ENCODE results near the gene SP1.
"Not testable (repeated sequence)": the region's sequence is repeated elsewhere in the genome, so short reads cannot be mapped to it uniquely, and the experiment has no call there.

SP1 gene

DNA sequence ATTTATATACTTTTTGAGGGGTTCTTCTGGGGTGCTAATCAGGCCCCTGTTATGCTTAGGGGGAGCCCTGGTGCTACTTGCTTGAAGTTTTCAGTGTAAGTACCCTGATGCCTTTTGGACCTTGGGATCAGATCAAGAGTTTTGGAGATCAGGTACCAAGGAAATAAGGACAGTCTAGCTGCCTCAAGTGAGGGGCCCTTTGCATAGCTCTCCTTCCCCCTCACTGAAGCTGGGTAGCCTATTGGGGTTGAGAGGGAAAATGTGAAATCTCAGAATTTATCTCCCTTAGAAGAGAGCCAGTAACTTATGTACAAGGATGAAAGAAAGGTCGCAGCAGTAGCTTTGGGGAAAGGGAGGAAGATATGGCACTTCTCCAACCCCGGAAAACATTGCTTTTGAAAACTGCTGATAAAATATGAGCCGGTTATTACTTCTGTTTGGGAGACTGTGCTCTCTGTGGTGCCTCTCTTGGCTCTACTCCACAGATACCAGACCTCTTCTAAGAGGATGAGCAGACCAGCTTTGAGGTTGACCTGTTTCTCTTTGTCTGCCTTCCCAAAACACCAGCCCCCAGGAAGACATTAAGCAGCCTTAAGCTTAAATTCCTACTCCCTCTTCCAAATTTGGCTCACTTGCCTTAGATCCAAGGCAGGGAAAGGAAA, 34.9 kb downstream of the SP1 start:
- DNase-seq: no peak

- DNase-seq: not testable (repeated sequence)
Observed at GRCh38 chr12:53415752-53416389, 35.9 kb downstream of the SP1 start.

- DNase-seq: not testable (repeated sequence)
Observed at GRCh38 chr12:53417291-53417816, 37.4 kb downstream of the SP1 start.

- no peak for DNase-seq
Observed at GRCh38 chr12:53418221-53418620, 38.2 kb downstream of the SP1 start.

DNA sequence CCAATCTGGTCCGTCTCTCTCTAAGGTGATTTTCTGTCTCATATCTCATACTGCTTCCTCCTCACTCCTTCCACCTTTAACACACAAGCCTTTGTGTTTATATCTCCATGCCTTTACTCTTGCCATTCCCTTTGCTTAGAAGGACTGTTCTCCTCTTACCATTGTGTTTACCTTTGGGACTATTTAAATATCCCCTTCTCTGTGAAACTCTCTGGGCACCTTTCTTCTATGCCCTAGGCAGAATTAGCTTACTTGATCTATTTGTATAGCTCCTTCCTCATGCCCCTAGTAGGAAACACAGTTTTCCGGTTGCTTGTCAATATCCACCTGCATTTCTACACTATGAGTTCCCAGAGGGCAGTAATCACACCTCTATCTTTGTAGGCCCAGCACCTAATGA, 39.8 kb downstream of the SP1 start:
- no peak for DNase-seq

DNA sequence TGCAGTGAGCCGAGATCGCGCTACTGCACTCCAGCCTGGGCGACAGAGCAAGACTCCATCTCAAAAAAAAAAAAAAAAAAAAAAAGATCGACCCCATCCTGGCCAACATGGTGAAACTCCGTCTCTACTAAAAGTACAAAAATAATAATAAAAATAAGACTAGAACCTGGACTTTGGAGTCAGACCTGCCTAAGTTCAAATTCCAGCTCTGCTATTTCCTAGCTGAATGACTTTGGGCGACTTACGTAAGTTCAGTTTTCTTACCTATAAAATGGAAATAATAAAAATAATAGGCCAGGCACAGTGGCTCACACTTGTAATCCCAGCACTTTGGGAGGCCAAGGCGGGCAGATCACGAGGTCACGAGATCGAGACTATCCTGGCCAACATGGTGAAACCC, 42.3 kb downstream of the SP1 start:
- not testable (repeated sequence) for DNase-seq

DNA sequence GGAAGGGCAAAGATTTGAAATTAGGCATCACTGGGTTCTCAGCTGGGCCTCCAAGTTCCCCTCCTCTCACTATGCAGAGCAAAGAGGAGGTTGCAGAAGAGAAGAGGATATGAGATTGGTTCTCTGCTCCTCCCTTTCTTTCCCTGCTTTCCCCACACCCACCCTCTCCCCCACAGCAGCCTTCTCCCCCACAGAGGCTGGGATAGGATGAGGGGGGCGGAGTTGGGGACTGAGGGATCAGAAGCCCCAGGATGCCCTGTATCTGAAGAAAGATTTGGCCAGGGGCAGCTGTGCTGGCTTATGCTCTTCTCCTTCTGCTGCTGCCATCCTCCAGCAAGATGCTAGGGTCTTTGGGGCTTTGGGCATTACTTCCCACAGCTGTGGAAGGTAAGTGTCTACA, 43.6 kb downstream of the SP1 start, which contains the start of gene AMHR2:
Gene AMHR2 (plus strand): TSS at position 259 of the 400 bp plus-strand sequence. CDS start 80 bp downstream, at position 339.
- no peak for DNase-seq

DNA sequence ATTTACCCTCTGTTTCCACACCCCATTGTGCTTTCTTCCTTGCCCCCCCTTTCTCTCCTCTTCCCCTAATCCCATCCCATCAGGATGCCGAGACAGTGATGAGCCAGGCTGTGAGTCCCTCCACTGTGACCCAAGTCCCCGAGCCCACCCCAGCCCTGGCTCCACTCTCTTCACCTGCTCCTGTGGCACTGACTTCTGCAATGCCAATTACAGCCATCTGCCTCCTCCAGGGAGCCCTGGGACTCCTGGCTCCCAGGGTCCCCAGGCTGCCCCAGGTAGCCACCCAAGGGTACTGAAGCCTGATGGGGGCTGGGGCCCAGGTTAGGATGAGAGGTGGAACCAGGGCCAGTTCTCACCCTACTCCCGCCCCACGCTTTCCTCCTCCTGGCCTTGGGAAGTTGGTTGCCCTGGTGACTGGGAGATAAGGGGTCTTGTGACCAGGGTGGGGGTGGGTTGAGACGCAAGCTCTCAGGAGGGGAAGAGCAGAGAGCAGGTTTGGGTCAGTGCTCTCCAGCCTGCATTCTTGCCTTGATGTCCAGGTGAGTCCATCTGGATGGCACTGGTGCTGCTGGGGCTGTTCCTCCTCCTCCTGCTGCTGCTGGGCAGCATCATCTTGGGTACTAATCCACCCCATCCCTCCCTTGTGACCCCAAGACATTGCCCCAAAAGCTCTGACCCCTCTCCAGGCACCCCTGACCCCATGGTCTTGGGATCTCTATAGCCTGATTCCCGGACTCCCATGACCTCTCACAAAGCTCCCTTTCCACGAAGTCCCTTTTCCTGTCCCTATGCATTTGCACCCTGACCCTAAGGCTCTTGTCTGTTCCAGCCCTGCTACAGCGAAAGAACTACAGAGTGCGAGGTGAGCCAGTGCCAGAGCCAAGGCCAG, 44.9 kb downstream of the SP1 start:
- DNase-seq: no peak

DNA sequence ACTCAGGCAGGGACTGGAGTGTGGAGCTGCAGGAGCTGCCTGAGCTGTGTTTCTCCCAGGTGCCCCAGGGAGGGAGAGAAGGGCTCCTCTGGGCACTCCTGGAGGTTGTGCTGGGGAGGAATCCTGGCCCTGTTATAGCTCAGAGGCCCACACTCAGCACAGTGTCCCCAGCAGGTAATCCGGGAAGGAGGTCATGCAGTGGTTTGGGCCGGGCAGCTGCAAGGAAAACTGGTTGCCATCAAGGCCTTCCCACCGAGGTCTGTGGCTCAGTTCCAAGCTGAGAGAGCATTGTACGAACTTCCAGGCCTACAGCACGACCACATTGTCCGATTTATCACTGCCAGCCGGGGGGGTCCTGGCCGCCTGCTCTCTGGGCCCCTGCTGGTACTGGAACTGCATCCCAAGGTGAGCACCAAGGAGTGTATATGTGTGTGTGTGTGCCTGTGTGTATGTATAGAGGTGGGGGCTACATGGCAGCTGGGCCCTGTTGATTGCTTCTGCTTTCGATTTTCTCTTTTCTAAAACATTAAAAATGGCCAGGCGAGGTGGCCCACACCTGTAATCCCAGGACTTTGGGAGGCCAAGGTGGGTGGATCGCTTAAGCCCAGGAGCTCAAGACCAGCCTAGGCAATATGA, 45.7 kb downstream of the SP1 start:
- DNase-seq: no peak

- no peak for DNase-seq
Observed at GRCh38 chr12:53427905-53428594, 48.1 kb downstream of the SP1 start.

- no peak for DNase-seq
Observed at GRCh38 chr12:53428741-53429140, 48.8 kb downstream of the SP1 start.

GRCh38 chr12:53430116-53430515, 50.1 kb downstream of the SP1 start:
- no peak for DNase-seq

DNA sequence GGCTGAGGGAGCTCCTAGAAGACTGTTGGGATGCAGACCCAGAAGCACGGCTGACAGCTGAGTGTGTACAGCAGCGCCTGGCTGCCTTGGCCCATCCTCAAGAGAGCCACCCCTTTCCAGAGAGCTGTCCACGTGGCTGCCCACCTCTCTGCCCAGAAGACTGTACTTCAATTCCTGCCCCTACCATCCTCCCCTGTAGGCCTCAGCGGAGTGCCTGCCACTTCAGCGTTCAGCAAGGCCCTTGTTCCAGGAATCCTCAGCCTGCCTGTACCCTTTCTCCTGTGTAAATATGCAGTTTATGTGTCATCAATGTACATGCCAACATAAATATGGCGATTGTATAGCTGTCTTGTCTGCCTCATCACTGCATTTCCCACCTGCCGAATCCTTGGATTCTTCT, 51.2 kb downstream of the SP1 start:
- no peak for DNase-seq

- DNase-seq: not testable (repeated sequence)
Observed at GRCh38 chr12:53435326-53435725, 55.4 kb downstream of the SP1 start.

DNA sequence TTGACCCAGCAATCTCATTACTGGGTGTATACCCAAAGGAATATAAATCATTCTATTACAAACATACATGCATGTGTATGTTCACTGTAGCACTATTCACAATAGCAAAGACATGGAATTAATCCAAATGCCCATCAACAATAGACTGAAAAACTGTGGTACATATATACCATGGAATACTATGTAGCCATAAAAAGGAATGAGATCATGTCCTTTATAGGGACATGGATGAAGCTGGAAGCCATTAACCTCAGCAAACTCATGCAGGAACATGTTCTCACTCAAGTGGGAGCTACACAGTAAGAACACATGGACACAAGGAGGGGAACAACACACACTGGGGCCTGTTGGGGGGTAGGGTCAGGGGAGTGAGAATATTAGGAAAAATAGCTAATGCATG, 59.6 kb downstream of the SP1 start:
- DNase-seq: not testable (repeated sequence)

- peak; percentile 98 to 100 for DNase-seq
Observed at GRCh38 chr12:53441040-53441833, 61.3 kb downstream of the SP1 start, which contains the start of gene PRR13. Gene PRR13, plus strand, starts transcription at chr12:53441734. Its CDS starts 981 bp downstream, at chr12:53442715.

DNA sequence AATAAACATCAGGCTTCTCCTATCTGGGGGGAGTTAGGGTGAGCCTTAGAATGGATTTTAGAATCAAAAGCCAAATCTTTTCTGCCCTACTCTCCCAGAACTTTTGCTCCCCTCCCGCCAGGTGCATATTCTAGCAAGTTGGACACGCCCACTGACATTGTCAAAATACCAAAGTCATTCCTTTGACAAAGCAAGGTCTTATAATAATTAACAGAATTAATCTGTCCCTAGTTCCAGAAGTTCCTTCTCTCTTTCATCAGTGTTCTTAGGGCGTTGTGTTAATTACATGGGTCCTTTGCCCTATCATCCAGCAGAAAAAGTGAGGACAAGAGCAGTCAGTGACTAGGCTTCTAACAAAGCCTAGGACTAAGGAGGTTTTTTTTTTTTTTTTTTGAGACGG, 64.0 kb downstream of the SP1 start:
- DNase-seq: no peak

DNA sequence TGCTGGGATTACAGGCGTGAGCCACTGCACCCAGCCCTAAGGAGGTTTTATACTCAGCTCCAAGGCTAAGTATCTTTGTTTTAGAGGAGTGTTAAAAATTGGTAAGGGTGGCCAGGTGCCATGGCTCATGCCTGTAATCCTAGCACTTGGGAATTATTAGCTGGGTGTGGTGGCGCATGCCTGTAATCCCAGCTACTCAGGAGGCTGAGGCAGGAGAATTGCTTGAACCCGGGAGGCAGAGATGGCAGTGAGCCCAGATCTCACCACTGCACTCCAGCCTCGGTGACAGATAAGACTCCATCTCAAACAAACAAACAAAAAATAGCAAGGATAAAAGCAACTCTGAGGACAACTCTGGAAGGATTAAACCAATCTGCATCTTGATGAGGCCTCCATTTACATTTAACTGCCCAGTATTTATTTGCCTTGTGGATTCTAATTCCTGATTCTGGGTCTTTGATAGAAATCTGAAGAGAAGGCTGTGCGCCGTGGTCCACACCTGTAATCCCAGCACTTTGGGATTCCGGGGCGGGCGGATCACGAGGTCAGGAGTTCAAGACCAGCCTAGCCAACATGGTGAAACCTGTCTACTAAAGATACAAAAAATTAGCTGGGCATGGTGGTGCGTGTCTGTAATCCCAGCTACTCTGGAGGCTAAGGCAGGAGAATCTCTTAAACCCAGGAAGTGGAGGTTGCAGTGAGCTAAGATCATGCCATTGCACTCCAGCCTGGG, 64.8 kb downstream of the SP1 start:
- DNase-seq: not testable (repeated sequence)

DNA sequence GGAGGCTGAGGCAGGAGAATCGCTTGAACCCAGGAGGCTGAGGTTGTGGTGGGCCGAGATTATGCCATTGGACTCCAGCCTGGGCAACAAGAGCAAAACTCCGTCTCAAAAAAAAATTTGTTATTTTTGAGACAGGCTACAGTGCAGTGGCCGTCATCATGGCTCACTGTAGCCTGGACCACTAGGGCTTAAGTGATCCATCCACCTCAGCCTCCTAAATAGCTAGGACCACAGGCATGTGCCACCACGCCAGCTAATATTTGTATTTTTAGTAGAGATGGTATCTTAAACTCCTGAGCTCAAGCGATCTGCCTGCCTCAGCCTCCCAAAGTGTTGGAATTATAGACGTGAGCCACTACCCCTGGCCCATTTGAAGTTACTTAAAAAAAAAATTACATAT, 71.0 kb downstream of the SP1 start:
- DNase-seq: no peak

DNA sequence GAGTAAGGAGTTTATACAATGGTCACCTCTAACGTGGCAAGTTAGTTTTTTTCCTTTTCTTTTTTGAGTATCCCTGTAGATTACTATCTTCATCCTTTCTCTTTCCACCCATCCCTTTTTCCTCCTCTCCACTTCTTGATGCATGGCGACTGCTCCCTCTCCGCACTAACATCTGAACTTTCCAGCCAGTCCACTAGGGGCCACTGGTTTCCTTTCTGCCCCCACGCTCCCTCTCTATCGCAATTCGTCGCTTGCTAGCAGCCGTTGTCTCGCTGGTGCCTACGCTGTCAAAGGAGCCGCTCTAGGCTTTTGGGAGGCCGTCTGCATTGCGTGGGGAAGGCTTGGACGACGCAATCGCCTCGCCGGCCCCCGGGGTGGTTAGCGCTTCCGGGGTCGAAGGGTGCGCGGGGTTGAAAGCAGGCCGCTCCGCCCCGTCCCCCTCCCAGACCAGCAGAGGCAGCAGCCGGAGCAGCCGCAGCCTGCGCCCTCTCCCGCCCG, 71.7 kb downstream of the SP1 start, which contains the start of gene PCBP2:
Gene PCBP2 (plus strand): TSS at position 442 of the 498 bp plus-strand sequence. CDS start 2,699 bp downstream, outside the sequence.
- peak; percentile 99 to 100 for DNase-seq

All from hippocampal formation (tissue), 2 donors.